Common myeloid progenitor, CD34-positive (primary cell): ENCODE measurements around the gene GPX2.

ENCODE experiments used
- CTCF ChIA-PET: fragments of 350-600 bp; sonication (Branson Sonifier 250); formaldehyde crosslinking; loops from one replicate; lab custom pipeline; 2021; ENCODE audit warnings: antibody characterized with exemption; lab: Charles Lee
- POLR2A ChIA-PET: fragments of 350-600 bp; sonication (Branson Sonifier 250); formaldehyde crosslinking; loops from one replicate; lab custom pipeline; 2021; ENCODE audit warnings: antibody characterized with exemption; lab: Charles Lee
- DNase-seq, 3 donors: peaks; one replicate each; pipeline versions ENCODE4 v3.0.0 to v3.0.0-alpha.2; 2013
- H3K27ac ChIP-seq, 2 experiments: 1 replicate in 1 of 2; 2 replicates in 1 of 2; pipeline ENCODE4 v1.7.0; 2013; ENCODE audit warnings: inconsistent platforms in 2 of 2, low read length in 2 of 2, mild to moderate bottlenecking in 2 of 2, low read depth in 1 of 2, moderate library complexity in 1 of 2; ENCODE audit not compliant: severe bottlenecking in 2 of 2, insufficient read depth in 1 of 2, poor library complexity in 1 of 2
- H3K27me3 ChIP-seq, 5 experiments: replicated peaks in 2 of 5; 1 replicate in 3 of 5; 2 replicates in 2 of 5; pipeline versions ENCODE4 v1.6.1 to v1.7.0; 2013; ENCODE audit warnings: low read length in 4 of 5, mild to moderate bottlenecking in 2 of 5, moderate library complexity in 2 of 5, inconsistent platforms in 1 of 5; ENCODE audit not compliant: insufficient read depth in 5 of 5, control insufficient read depth in 4 of 5
- H3K36me3 ChIP-seq, 4 experiments: 1 replicate in 2 of 4; 2 replicates in 2 of 4; pipeline versions ENCODE4 v1.6.1 to v1.7.0; 2013; ENCODE audit warnings: low read length in 3 of 4, control low read depth in 1 of 4, mild to moderate bottlenecking in 1 of 4; ENCODE audit not compliant: control insufficient read depth in 4 of 4, insufficient read depth in 4 of 4
- H3K4me1 ChIP-seq, 4 experiments: 1 replicate in 3 of 4; 2 replicates in 1 of 4; pipeline versions ENCODE4 v1.6.1 to v1.7.1; 2013; ENCODE audit warnings: low read length in 3 of 4, mild to moderate bottlenecking in 3 of 4, control low read depth in 1 of 4, inconsistent platforms in 1 of 4, moderate library complexity in 1 of 4; ENCODE audit not compliant: control insufficient read depth in 4 of 4, insufficient read depth in 4 of 4; ENCODE audit errors: control extremely low read depth in 1 of 4
- H3K4me3 ChIP-seq, 7 experiments: 1 replicate in 4 of 7; 2 replicates in 3 of 7; pipeline versions ENCODE4 v1.5.1 to v1.7.0; 2013; ENCODE audit warnings: mild to moderate bottlenecking in 7 of 7, low read length in 6 of 7, moderate library complexity in 6 of 7, inconsistent platforms in 2 of 7, low read depth in 2 of 7, control low read depth in 1 of 7; ENCODE audit not compliant: insufficient read depth in 4 of 7, control insufficient read depth in 1 of 7; ENCODE audit errors: extremely low read depth in 1 of 7
- H3K9me3 ChIP-seq, 5 experiments: 1 replicate in 4 of 5; 2 replicates in 1 of 5; pipeline versions ENCODE4 v1.6.1 to v1.7.1; 2013; ENCODE audit warnings: low read length in 4 of 5, mild to moderate bottlenecking in 2 of 5, inconsistent platforms in 1 of 5, low read depth in 1 of 5, moderate library complexity in 1 of 5; ENCODE audit not compliant: control insufficient read depth in 4 of 5, insufficient read depth in 2 of 5; ENCODE audit errors: control extremely low read depth in 1 of 5
- WGBS: methylation state at CpG from one replicate; pipeline ENCODE4 v1.1.5; 2013; ENCODE audit not compliant: insufficient coverage; 5-methylcytosine and 5-hydroxymethylcytosine counted together

The GPX2 gene

DNA sequence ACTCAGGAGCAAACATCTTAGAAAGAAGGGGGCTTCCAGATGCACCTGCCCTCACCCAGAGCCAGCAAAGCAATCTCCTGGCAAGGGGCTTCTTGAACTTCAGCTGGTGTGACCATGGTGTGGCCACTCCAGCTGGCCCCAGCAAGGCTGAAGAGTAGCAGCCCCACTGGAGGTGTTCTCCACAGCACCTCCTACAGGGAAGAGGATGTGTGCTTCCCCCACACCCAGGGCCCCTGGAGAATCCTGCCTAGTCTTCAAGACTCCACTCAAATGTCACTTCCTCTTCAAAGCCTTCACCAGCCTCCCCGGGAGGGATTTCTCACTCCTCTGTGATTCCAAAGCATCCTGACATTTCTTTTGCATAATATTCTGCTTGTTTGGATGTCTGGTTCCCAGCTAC, 21.1 kb upstream of the GPX2 start:
- 22% methylated on average over 1 of the region's 1 CpG for WGBS
- H3K9me3 ChIP-seq, result no peaks in the 10 kb centered on the region
- no peak for DNase-seq
- H3K27ac ChIP-seq, result no peak overlapping the region
- ChIA-PET POLR2A (no interaction called here), CTCF (interaction anchor here (0.7 to 1.3 kb wide), 3 partner anchors 19 to 421 kb away, joined by 3 to 4 read pairs (median 3); no protein-coding TSS in a partner anchor)
- H3K4me1 ChIP-seq, result peaks cover 0 to 19% (median 7%) of the 10 kb centered on the region in 4 experiments
- no peak overlapping the region for H3K4me3 ChIP-seq
- no peaks in the 10 kb centered on the region for H3K36me3 ChIP-seq
- no peaks in the 10 kb centered on the region for H3K27me3 ChIP-seq

DNA sequence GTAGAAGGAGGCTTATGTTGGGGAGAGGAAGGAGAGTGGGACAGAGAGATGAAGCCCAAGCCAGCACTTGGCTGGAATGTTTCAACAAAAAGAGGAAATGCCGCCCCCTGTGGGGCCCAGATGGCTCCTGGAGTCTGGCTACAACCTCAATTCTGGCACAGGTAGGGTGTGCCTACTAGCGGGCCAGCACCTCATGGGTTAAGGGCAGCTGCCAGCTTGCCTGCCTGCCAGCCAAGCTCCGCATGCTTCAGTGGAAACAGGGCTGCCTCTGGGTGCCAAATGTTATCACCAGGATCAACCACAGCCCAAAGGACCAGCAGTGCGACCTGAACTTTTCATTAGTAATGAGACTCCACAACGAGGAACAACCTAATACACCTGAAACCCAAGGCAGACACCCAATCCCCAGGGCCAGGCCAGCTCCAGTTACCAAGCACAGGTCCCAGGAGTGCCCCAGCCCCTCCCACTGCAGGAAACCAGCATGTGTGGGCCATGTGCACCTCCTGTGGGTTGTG, 18.3 kb upstream of the GPX2 start:
- DNase-seq, result no peak
- Histone ChIP-seq H3K27me3 (no peaks in the 10 kb centered on the region), H3K9me3 (no peaks in the 10 kb centered on the region), H3K36me3 (peaks cover 0 to 2% (median 0%) of the 10 kb centered on the region in 4 experiments), H3K4me1 (peaks cover 0 to 14% (median 4%) of the 10 kb centered on the region in 4 experiments), H3K4me3 (no peak overlapping the region), H3K27ac (no peak overlapping the region)
- ChIA-PET CTCF (interaction anchor here (0.9 to 2.4 kb wide), 8 partner anchors 9 to 77 kb away, joined by 3 to 6 read pairs (median 4); partner anchors contain the start of gene GPX2), POLR2A (no interaction called here)
- 74% methylated on average over 5 of the region's 5 CpGs for WGBS

DNA sequence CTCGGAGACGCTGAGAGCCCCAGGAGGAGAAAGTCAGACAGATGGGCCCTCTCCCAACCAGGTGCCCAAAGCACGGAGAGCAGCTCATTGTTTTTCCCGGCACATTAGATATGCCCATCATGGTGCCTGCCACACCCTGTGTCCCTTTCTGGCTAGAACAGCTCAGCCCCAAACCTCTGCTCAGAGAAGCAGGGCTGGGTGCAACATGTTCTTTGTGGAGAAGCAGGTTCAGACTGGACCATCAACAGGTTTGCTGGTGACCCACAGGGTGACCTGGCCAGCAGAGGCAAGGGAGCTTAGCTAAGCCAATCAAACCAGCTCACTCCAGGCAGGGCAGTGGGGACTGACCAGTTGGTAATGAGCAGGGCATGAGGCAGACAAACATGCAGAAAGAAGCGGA, 16.2 kb upstream of the GPX2 start:
- no peak overlapping the region for H3K27ac ChIP-seq
- H3K36me3 ChIP-seq, result peaks cover 0 to 2% (median under 1%) of the 10 kb centered on the region in 4 experiments
- no peak overlapping the region for H3K4me3 ChIP-seq
- no peaks in the 10 kb centered on the region for H3K27me3 ChIP-seq
- POLR2A ChIA-PET, result interaction anchor here (0.6 kb wide), 1 partner anchor 405 kb away, joined by 3 read pairs; no protein-coding TSS in a partner anchor
- H3K4me1 ChIP-seq, result peaks cover 0 to 14% (median 4%) of the 10 kb centered on the region in 4 experiments
- WGBS, result 98% methylated on average over 4 of the region's 5 CpGs
- H3K9me3 ChIP-seq, result no peaks in the 10 kb centered on the region
- no peak for DNase-seq
- CTCF ChIA-PET, result interaction anchor here (0.6 to 2.0 kb wide), 5 partner anchors 8 to 67 kb away, joined by 3 to 4 read pairs (median 3); partner anchors contain the start of gene FNTB

DNA sequence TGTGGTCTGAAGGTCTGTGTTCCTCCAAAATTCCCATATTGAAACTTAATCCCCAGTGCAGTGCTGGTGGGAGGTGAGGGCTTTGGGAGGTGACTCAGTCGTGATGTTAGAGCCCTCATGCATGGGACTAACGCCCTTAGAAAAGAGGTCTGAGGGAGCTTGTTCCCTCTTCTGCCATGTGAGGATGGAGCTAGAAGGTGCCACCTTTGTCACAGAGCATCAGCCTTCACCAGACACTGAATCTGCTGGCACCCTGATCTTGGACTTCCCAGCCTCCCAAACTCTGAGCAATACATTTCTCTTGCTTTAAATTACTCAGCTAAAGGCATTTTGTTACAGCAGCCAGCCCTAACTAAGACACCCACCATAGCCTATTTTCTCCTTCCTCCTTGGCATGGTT, 15.7 kb upstream of the GPX2 start:
- no peaks in the 10 kb centered on the region for H3K27me3 ChIP-seq
- CTCF ChIA-PET, result interaction anchor here (0.6 to 2.0 kb wide), 6 partner anchors 8 to 66 kb away, joined by 3 to 4 read pairs (median 4); partner anchors contain the start of gene FNTB
- no peaks in the 10 kb centered on the region for H3K9me3 ChIP-seq
- no peak overlapping the region for H3K27ac ChIP-seq
- 100% methylated on average over 2 of the region's 2 CpGs for WGBS
- H3K36me3 ChIP-seq, result peaks cover 0 to 4% (median 1%) of the 10 kb centered on the region in 4 experiments
- peaks cover 0 to 14% (median 4%) of the 10 kb centered on the region in 4 experiments for H3K4me1 ChIP-seq
- POLR2A ChIA-PET, result interaction anchor here (0.6 kb wide), 1 partner anchor 404 kb away, joined by 3 read pairs; no protein-coding TSS in a partner anchor
- H3K4me3 ChIP-seq, result no peak overlapping the region
- DNase-seq, result no peak

DNA sequence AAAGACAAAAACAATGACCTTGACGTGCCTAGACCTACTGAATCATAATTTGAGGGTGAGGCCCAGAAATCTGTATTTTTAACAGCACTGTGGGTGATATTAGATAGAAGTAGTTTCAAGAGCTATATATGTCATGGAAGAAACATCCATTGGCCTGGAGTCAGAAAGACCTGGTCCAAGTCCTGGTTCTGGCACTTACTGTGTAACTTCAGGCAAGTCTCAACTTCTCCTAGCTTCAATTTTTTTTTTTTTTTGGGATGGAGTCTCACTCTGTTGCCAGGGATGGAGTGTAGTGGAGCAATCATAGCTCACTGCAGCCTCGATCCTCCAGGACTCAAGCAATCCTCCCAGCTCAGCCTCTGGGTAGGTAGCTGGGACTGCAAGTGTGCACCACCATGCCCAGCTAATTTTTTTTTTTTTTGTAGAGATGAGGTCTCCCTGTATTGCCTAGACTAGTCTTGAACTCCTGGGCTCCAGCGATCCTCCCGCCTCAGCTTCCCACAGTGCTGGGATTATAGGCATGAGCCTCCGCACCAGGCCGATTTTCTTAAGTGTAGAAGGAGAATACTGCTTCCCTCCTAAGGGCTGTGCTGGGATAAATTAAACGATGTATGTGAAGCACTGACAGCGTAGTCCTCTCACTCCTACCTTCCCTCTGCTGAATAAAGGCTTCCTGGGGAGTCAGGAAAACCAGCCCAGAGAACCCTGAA, 14.3 kb upstream of the GPX2 start:
- CTCF ChIA-PET, result interaction anchor here (1.1 to 1.4 kb wide), 2 partner anchors 32 to 33 kb away, joined by 3 read pairs; no protein-coding TSS in a partner anchor
- H3K4me3 ChIP-seq, result no peak overlapping the region
- H3K4me1 ChIP-seq, result peaks cover 0 to 14% (median 4%) of the 10 kb centered on the region in 4 experiments
- POLR2A ChIA-PET, result interaction anchor here (0.6 kb wide), 1 partner anchor 298 kb away, joined by 5 read pairs; no protein-coding TSS in a partner anchor
- peaks cover 0 to 6% (median 1%) of the 10 kb centered on the region in 4 experiments for H3K36me3 ChIP-seq
- no peak overlapping the region for H3K27ac ChIP-seq
- H3K9me3 ChIP-seq, result no peaks in the 10 kb centered on the region
- no peak for DNase-seq
- no peaks in the 10 kb centered on the region for H3K27me3 ChIP-seq
- 100% methylated on average over 5 of the region's 8 CpGs for WGBS

DNA sequence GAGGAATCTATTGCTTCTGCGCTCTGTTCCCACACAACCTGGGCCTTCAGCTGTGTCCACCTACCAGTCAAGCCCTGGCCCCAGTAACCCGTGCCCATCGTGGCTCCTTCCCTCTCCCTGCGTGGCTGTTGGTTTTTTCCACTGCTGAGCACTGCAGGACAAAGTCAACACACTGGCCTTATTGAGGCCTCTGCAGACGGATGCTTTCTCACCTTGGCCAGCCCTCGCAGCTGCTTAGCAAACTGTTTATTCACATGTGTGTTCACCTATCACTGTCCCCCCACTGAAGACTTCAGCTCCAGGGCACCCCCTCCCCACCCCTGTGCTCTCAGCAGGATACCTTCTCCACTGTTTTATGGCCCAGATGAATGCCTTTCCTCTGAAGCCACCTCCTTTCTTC, 12.8 kb upstream of the GPX2 start:
- Histone ChIP-seq H3K27ac (no peak overlapping the region), H3K27me3 (no peaks in the 10 kb centered on the region), H3K9me3 (no peaks in the 10 kb centered on the region), H3K4me1 (peaks cover 0 to 6% (median 2%) of the 10 kb centered on the region in 4 experiments), H3K36me3 (peaks cover 0 to 15% (median 3%) of the 10 kb centered on the region in 4 experiments), H3K4me3 (no peak overlapping the region)
- ChIA-PET POLR2A (no interaction called here), CTCF (no interaction called here)
- DNase-seq, result no peak
- 96% methylated on average over 5 of the region's 6 CpGs for whole genome bisulfite sequencing
